AG04449 (cell line): ENCODE data around the gene PIP5K1C.
A peak's percentile ranks its signal among the peaks of the same experiment; 100 is the strongest.

Experiments
- CTCF ChIA-PET: fragments of 350-600 bp; formaldehyde crosslinking; extraction: SDS; loops from one replicate; lab custom pipeline; 2021; ENCODE audit warnings: antibody characterized with exemption; lab: Yijun Ruan, JAX
- POLR2A ChIA-PET: fragments of 400-600, 350-600 bp; formaldehyde crosslinking; extraction: SDS; loops from one replicate; lab custom pipeline; 2020; ENCODE audit warnings: antibody characterized with exemption, inconsistent platforms; lab: Yijun Ruan, JAX
- DNase-seq: peaks from one replicate; pipeline ENCODE4 v3.0.0-alpha.2; 2010; ENCODE audit warnings: low read depth, low spot score
- H3K4me3 ChIP-seq: 2 replicates; pipeline ENCODE4 v1.5.1; 2011; ENCODE audit warnings: low read depth, mild to moderate bottlenecking, control low read depth, low read length
- CTCF ChIP-seq: IDR thresholded peaks from one replicate; pipeline ENCODE4 v1.5.1; 2011; ENCODE audit warnings: mild to moderate bottlenecking, moderate library complexity, low read length, control low read depth, inconsistent platforms; ENCODE audit not compliant: insufficient read depth; ENCODE audit errors: missing control alignments

Gene PIP5K1C

GRCh38 chr19:3590991-3591659, 109.1 kb downstream of the PIP5K1C start:
- POLR2A ChIA-PET = interaction anchor here (0.7 to 1.1 kb wide), 3 partner anchors 23 to 34 kb away, joined by 3 read pairs; no protein-coding TSS in a partner anchor
- no peak for DNase-seq
- H3K4me3 ChIP-seq = no peak overlapping the region
- CTCF ChIA-PET = interaction anchor here (0.6 to 1.0 kb wide), 2 partner anchors 9 to 127 kb away, joined by 3 read pairs; no protein-coding TSS in a partner anchor
- no peak for TF ChIP-seq CTCF

DNA sequence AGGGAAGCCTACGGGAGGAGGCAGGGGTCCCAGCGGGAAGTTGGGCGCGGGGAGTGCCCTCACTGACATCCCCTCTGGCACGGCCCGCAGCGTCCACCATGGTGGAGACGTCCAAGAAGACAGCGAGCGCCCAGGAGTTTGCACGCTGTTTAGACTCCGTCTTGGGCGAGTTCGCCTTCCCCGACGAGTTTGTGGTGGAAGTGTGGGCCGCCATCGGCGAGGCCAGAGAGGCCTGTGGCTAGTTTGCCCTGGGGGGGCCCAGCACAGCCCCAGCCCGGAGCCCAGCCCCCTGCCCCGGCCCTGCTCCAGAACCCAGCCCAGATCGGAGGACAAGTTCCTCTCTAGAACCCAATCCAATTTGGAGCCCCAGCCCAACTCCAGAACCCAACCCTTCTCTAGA, 110.3 kb downstream of the PIP5K1C start:
- no peak for DNase-seq
- ChIA-PET POLR2A (no interaction called here), CTCF (no interaction called here)
- H3K4me3 ChIP-seq = no peak overlapping the region
- no peak for TF ChIP-seq CTCF

DNA sequence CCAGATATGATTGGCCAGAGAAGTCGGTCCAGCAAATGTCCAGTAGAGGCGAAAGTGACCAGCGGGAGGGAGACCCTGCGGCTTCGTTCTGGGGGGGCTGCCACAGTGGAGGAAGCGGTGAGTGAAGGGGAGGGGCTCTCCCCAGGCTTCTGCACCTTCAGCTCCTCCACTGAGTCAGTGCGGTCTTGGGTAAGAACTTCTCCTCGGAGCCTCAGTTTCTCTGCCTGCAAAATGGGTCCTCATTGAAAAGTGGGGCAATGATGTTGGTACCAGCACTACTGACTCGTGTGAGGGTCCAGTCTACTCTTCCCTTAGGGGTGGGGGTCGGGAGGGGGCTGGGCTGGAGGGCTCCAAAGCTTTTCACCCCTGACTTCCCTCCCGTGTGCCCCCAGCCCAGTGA, 110.8 kb downstream of the PIP5K1C start:
- CTCF ChIA-PET = no interaction called here
- POLR2A ChIA-PET = no interaction called here
- no peak for DNase-seq
- TF ChIP-seq CTCF = no peak
- H3K4me3 ChIP-seq = no peak overlapping the region

- ChIA-PET CTCF (interaction anchor here (1.5 to 3.1 kb wide), 5 partner anchors 9 to 39 kb away, joined by 3 to 12 read pairs (median 7); partner anchors contain the start of gene TBXA2R), POLR2A (no interaction called here)
- DNase-seq = no peak
- TF ChIP-seq CTCF = no peak
- H3K4me3 ChIP-seq = no peak overlapping the region
These were observed 113.4 kb downstream of the PIP5K1C start for GRCh38 chr19:3586707-3587346.

DNA sequence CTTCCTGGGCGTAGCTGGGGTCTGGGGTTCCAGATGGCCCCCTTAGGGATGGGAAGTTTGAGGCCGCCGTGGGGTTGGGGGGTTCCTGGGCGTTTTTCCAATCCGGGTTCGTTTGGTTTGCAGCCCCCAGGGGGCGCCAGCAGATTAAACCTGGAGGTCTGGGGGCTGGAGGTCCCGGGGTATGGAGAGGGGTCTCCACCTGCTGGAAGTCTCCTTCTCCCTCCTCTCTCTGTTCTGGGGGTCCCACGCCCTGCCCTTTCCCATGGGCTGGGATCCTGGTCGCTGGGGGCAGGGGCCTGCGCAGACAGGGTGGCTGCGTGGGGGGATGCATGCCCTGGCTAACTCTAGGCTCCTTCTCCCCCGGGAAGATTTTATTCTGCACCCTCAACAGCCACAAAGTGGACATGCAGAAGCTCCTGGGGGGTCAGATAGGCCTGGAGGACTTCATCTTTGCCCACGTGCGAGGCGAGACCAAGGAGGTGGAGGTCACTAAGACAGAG, 114.1 kb downstream of the PIP5K1C start:
- no peak for DNase-seq
- TF ChIP-seq CTCF = peak; percentile 27
- peak overlapping the region; percentile 36 for H3K4me3 ChIP-seq
- POLR2A ChIA-PET = no interaction called here
- CTCF ChIA-PET = interaction anchor here (1.0 to 3.1 kb wide), 9 partner anchors 10 to 40 kb away, joined by 3 to 12 read pairs (median 5); partner anchors contain the start of gene TBXA2R
